PC-9 (cell line): ENCODE measurements around the gene INSM2. TPM values are rescaled to one million over a fixed set of nuclear protein-coding genes. Genes with fewer than 3 reads are reported as not detected.

ENCODE experiments used
- BruUV-seq: library from RNA; stranded (reverse); fragments of 400-500 nt; replicated peaks from 2 replicates; lab custom pipeline; 2021; lab: Mats Ljungman, UMichigan
- CTCF ChIA-PET: fragments of 300-600 bp; sonication (Branson Sonifier 250); formaldehyde crosslinking; loops from one replicate; lab custom pipeline; 2022; ENCODE audit warnings: antibody characterized with exemption; lab: Charles Lee
- POLR2A ChIA-PET: fragments of 300-600 bp; sonication (Branson Sonifier 250); formaldehyde crosslinking; loops from one replicate; lab custom pipeline; 2022; ENCODE audit warnings: antibody characterized with exemption; ENCODE audit not compliant: unreplicated experiment; lab: Charles Lee
- DNase-seq, 2 experiments: peaks; one replicate each; pipeline versions ENCODE4 v3.0.0 to v3.0.0-alpha.2; 2015 to 2022; ENCODE audit warnings: mixed read lengths in 1 of 2
- H2AFZ ChIP-seq: fragments of 200-600 bp; sonication (generic); 2 replicates; pipeline ENCODE4 v1.8.1; 2017; ENCODE audit warnings: antibody characterized with exemption
- H3F3A ChIP-seq: fragments of 200-600 bp; sonication (generic); 2 replicates; pipeline ENCODE4 v1.8.1; 2017; ENCODE audit warnings: antibody characterized with exemption, mild to moderate bottlenecking, low read depth; ENCODE audit not compliant: insufficient read depth
- H3K27ac ChIP-seq: fragments of 200-600 bp; sonication (generic); 2 replicates; pipeline ENCODE4 v1.6.1; 2016; ENCODE audit warnings: mixed run types
- H3K27me3 ChIP-seq: fragments of 200-600 bp; sonication (generic); 2 replicates; pipeline ENCODE4 v1.6.1; 2016; ENCODE audit warnings: low read depth, mixed run types; ENCODE audit not compliant: insufficient read depth
- H3K36me3 ChIP-seq: fragments of 200-600 bp; sonication (generic); 2 replicates; pipeline ENCODE4 v1.6.1; 2016; ENCODE audit warnings: low read depth, mixed run types
- H3K4me1 ChIP-seq: fragments of 200-600 bp; sonication (generic); replicated peaks from 2 replicates; pipeline ENCODE4 v1.6.1; 2016; ENCODE audit warnings: mixed run types; ENCODE audit not compliant: insufficient read depth
- H3K4me2 ChIP-seq: fragments of 200-600 bp; sonication (generic); 2 replicates; pipeline ENCODE4 v1.6.1; 2017; ENCODE audit warnings: mixed run types
- H3K4me3 ChIP-seq: fragments of 200-600 bp; sonication (generic); 2 replicates; pipeline ENCODE4 v1.6.1; 2016; ENCODE audit warnings: mixed run types
- H3K79me2 ChIP-seq: fragments of 200-600 bp; sonication (generic); 2 replicates; pipeline ENCODE4 v1.6.1; 2017; ENCODE audit warnings: low read depth, mixed run types
- H3K9me2 ChIP-seq: fragments of 200-600 bp; sonication (generic); 2 replicates; pipeline ENCODE4 v1.8.1; 2017; ENCODE audit warnings: mild to moderate bottlenecking; ENCODE audit not compliant: insufficient read depth
- H3K9me3 ChIP-seq: fragments of 200-600 bp; sonication (generic); 2 replicates; pipeline ENCODE4 v1.8.1; 2016; ENCODE audit warnings: low read depth; ENCODE audit not compliant: insufficient read depth
- H4K20me1 ChIP-seq: fragments of 200-600 bp; sonication (generic); 2 replicates; pipeline ENCODE4 v1.8.1; 2017; ENCODE audit not compliant: insufficient read depth
- EZH2 ChIP-seq: fragments of 200-600 bp; sonication (generic); IDR thresholded peaks from 2 replicates; pipeline ENCODE4 v1.8.0; 2017; ENCODE audit warnings: antibody characterized with exemption, low read depth
- intact Hi-C: fragments of 100-400 bp; cut with micrococcal nuclease; formaldehyde crosslinking; loops from one replicate; pipeline ENCODE4 v1.10.0; 2022; ENCODE audit not compliant: unreplicated experiment
- total RNA-seq: library from RNA; stranded (reverse); gene quantifications from 2 replicates; pipeline ENCODE4 v1.2.3, GENCODE V29; 2021
- TF ChIP-seq, protein P1 (sequence below): fragments of 200-600 bp; sonication (generic); conservative IDR thresholded peaks from 2 replicates; pipeline ENCODE4 v1.6.1; 2017; ENCODE audit warnings: mixed run types, antibody characterized with exemption, mild to moderate bottlenecking, moderate library complexity

INSM2 gene
- total RNA-seq, 1 experiment from 2014 or later = not detected

DNA sequence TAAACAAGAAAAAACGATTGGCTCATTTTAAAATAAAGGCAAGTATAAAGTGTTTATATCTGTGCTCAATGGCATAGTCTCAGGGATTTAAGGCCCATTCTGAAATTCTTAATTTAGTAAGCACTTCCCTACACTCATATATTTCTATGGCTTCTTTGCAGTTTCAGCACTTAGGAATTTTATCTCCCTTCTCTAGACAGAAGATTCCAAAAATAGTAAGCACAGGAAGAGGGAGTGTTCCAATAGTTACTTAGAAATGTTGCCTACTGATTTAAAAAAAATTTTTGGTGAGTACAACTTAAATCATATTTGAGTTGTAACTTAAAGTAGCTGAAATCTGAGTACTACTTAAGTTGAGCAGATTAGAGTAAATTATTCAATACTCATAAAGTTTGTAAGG, 19.8 kb downstream of the INSM2 start:
- H3K9me2 ChIP-seq = no peaks in the 10 kb centered on the region
- BruUV-seq = no TSS peak
- POLR2A ChIA-PET = interaction anchor here (0.8 kb wide), 1 partner anchor 206 kb away, joined by 6 read pairs; no protein-coding TSS in a partner anchor

DNA sequence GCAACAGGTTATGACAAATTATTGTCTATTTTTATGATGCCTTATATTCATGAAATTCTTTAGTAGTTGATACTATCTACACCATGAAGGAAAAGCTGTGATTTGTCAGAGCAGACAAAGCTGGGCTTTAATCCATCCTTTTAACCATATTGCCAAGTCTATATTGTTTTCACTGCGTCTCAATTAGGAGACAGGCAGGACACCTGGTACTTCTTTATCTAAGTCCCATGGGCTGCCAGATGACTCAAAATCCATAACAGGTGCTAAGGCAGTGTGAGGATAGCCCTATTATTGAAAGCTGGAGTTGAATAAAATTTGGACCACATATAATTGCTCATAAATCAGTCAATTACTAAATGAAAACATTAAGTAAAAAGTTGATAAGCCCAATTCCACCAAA, 22.6 kb downstream of the INSM2 start:
- H4K20me1 ChIP-seq = no peaks in the 10 kb centered on the region
- no TSS peak for BruUV-seq
- H3K36me3 ChIP-seq = no peaks in the 10 kb centered on the region
- no peak for DNase-seq
- H2AFZ ChIP-seq = no peak overlapping the region
- POLR2A ChIA-PET = no interaction called here
- H3F3A ChIP-seq = no peaks in the 10 kb centered on the region
- H3K27me3 ChIP-seq = no peaks in the 10 kb centered on the region
- no peak overlapping the region for H3K27ac ChIP-seq
- TF ChIP-seq, protein P1, sequence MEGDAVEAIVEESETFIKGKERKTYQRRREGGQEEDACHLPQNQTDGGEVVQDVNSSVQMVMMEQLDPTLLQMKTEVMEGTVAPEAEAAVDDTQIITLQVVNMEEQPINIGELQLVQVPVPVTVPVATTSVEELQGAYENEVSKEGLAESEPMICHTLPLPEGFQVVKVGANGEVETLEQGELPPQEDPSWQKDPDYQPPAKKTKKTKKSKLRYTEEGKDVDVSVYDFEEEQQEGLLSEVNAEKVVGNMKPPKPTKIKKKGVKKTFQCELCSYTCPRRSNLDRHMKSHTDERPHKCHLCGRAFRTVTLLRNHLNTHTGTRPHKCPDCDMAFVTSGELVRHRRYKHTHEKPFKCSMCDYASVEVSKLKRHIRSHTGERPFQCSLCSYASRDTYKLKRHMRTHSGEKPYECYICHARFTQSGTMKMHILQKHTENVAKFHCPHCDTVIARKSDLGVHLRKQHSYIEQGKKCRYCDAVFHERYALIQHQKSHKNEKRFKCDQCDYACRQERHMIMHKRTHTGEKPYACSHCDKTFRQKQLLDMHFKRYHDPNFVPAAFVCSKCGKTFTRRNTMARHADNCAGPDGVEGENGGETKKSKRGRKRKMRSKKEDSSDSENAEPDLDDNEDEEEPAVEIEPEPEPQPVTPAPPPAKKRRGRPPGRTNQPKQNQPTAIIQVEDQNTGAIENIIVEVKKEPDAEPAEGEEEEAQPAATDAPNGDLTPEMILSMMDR = no peak
- TF ChIP-seq EZH2 = no peak
- H3K4me2 ChIP-seq = no peak overlapping the region
- H3K9me3 ChIP-seq = no peaks in the 10 kb centered on the region
- H3K9me2 ChIP-seq = no peaks in the 10 kb centered on the region
- CTCF ChIA-PET = no interaction called here
- no peaks in the 10 kb centered on the region for H3K79me2 ChIP-seq
- no peaks in the 10 kb centered on the region for H3K4me1 ChIP-seq
- no peak overlapping the region for H3K4me3 ChIP-seq
- intact Hi-C loops = no loop called here

More for the DNA sequence above, 19.8 kb downstream of the INSM2 start:
- Histone ChIP-seq H3K36me3 (no peaks in the 10 kb centered on the region), H3K9me3 (no peaks in the 10 kb centered on the region), H3K4me3 (no peak overlapping the region), H3K27ac (no peak overlapping the region), H3F3A (no peaks in the 10 kb centered on the region), H3K4me2 (no peak overlapping the region), H3K27me3 (no peaks in the 10 kb centered on the region), H3K79me2 (no peaks in the 10 kb centered on the region), H3K4me1 (no peaks in the 10 kb centered on the region), H2AFZ (no peak overlapping the region), H4K20me1 (no peaks in the 10 kb centered on the region)
- TF ChIP-seq, protein P1 = no peak
- TF ChIP-seq EZH2 = no peak
- CTCF ChIA-PET = no interaction called here
- DNase-seq = no peak
- intact Hi-C loops = no loop called here

DNA sequence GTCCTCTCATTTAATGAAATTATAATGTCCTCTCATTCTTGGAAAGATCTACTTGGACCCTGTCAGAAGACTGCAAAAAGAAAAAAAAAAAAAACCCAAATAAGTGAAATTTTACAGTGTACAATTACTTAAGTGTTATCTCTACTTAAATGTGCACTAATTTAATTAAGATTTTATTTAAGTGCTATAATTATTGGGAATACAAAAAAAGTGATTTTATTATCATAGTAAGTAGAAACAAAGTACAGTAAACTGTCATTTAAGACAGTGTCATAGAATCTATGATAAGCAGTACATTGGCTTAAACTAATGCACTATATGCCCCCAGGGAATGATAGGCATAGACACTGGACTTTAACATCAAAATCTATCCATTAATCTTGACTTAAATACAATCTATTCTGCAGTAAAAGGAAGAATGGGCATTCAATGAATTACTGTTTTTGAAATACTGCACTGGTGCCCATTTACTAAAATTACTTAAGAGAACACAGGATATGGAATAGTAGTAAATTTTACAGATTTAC, 23.3 kb downstream of the INSM2 start:
- ChIA-PET CTCF (no interaction called here), POLR2A (no interaction called here)
- no peak for DNase-seq
- Histone ChIP-seq H3K79me2 (no peaks in the 10 kb centered on the region), H3K9me2 (no peaks in the 10 kb centered on the region), H3K4me1 (no peaks in the 10 kb centered on the region), H3K9me3 (no peaks in the 10 kb centered on the region), H3K36me3 (no peaks in the 10 kb centered on the region), H3K4me2 (no peak overlapping the region), H4K20me1 (no peaks in the 10 kb centered on the region), H3K4me3 (no peak overlapping the region), H3F3A (no peaks in the 10 kb centered on the region), H2AFZ (no peak overlapping the region), H3K27ac (no peak overlapping the region), H3K27me3 (no peaks in the 10 kb centered on the region)
- BruUV-seq = no TSS peak
- intact Hi-C loops = no loop called here
- TF ChIP-seq, protein P1 = no peak
- no peak for TF ChIP-seq EZH2
